ENCODE measurements around the gene SMIM27. TPM values are rescaled to one million over a fixed set of nuclear protein-coding genes. Genes with fewer than 3 reads are reported as not detected.
A peak's percentile ranks its signal among the peaks of the same experiment; 100 is the strongest.

SMIM27 gene
- total RNA-seq, 1 donor from 2014 or later: 13.6 TPM

- Mint-ChIP-seq H3K27me3 (peaks cover 30% of the 10 kb centered on the region), H3K27ac (no peak overlapping the region), H3K36me3 (ENCODE audit: insufficient read depth) (no peaks in the 10 kb centered on the region), H3K4me3 (ENCODE audit: low read depth) (no peak overlapping the region), H3K4me1 (ENCODE audit: low read depth) (peaks cover 7% of the 10 kb centered on the region), H3K9me3 (ENCODE audit: low read depth) (no peaks in the 10 kb centered on the region)
- no peak for TF ChIP-seq CTCF (IDR thresholded peaks at IDR 0.05; ENCODE audit: unreplicated experiment)
- no peak for DNase-seq (ENCODE audit: low spot score, unreplicated experiment)
Observed at GRCh38 chr9:32584784-32585183, 32.7 kb downstream of the SMIM27 start.

- H3K4me1 Mint-ChIP-seq (ENCODE audit: low read depth): no peaks in the 10 kb centered on the region
- TF ChIP-seq CTCF (IDR thresholded peaks at IDR 0.05; ENCODE audit: unreplicated experiment): peak; percentile 9
- no peak overlapping the region for H3K4me3 Mint-ChIP-seq (ENCODE audit: low read depth)
- H3K36me3 Mint-ChIP-seq (ENCODE audit: insufficient read depth): no peaks in the 10 kb centered on the region
- H3K9me3 Mint-ChIP-seq (ENCODE audit: low read depth): no peaks in the 10 kb centered on the region
- H3K27ac Mint-ChIP-seq: no peak overlapping the region
- peaks cover 30% of the 10 kb centered on the region for H3K27me3 Mint-ChIP-seq
- no peak for DNase-seq (ENCODE audit: low spot score, unreplicated experiment)
Observed at GRCh38 chr9:32587901-32588300, 35.8 kb downstream of the SMIM27 start.

- no peak for DNase-seq (ENCODE audit: low spot score, unreplicated experiment)
- no peak overlapping the region for H3K4me3 Mint-ChIP-seq (ENCODE audit: low read depth)
- TF ChIP-seq CTCF (IDR thresholded peaks at IDR 0.05; ENCODE audit: unreplicated experiment): peak; percentile 56
- no peaks in the 10 kb centered on the region for H3K36me3 Mint-ChIP-seq (ENCODE audit: insufficient read depth)
- H3K9me3 Mint-ChIP-seq (ENCODE audit: low read depth): no peaks in the 10 kb centered on the region
- peaks cover 30% of the 10 kb centered on the region for H3K27me3 Mint-ChIP-seq
- no peak overlapping the region for H3K27ac Mint-ChIP-seq
- H3K4me1 Mint-ChIP-seq (ENCODE audit: low read depth): no peaks in the 10 kb centered on the region
Observed at GRCh38 chr9:32589083-32589723, 37.1 kb downstream of the SMIM27 start.

DNA sequence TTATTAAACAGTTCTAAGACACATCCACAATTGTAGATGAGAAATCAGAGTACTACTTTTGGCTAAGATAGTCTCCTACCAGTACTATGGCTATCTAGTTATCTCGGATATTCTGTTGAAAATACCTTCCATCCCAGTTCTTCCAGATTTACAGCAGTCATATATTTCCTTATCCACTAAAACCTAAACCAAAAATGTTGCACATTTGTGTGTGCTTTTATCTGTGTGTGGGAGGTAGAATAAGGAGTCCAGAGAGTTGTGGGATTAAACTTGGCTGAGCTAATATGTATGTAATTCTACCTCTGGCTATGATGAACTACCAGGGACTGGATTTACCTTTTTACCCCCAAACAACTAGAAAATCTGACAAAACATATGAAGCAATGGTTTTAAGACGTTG, 38.3 kb downstream of the SMIM27 start:
- no peaks in the 10 kb centered on the region for H3K36me3 Mint-ChIP-seq (ENCODE audit: insufficient read depth)
- DNase-seq (ENCODE audit: low spot score, unreplicated experiment): no peak
- H3K27ac Mint-ChIP-seq: no peak overlapping the region
- TF ChIP-seq CTCF (IDR thresholded peaks at IDR 0.05; ENCODE audit: unreplicated experiment): no peak
- no peak overlapping the region for H3K4me3 Mint-ChIP-seq (ENCODE audit: low read depth)
- no peaks in the 10 kb centered on the region for H3K4me1 Mint-ChIP-seq (ENCODE audit: low read depth)
- peaks cover 22% of the 10 kb centered on the region for H3K27me3 Mint-ChIP-seq
- H3K9me3 Mint-ChIP-seq (ENCODE audit: low read depth): no peaks in the 10 kb centered on the region

DNA sequence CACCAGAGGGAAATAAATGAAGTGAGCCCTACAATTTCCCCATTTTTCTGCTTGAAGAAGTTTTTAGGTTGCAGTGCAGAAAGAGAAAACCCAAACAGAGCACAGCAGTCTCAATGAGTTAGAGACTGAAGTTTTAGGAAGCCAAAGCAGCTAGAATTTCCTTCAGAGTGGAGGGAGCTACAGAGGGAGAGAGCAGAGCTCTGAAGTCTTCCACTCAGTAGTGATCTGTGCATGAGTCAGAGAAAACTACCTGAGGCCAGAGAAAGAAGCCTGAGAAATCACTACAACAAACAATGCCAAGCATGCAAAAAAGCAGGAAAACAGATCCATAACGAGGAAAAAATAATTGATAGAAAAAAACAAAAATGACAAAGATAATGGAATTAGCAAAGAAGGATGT, 38.8 kb downstream of the SMIM27 start:
- no peak for TF ChIP-seq CTCF (IDR thresholded peaks at IDR 0.05; ENCODE audit: unreplicated experiment)
- Mint-ChIP-seq H3K4me1 (ENCODE audit: low read depth) (no peaks in the 10 kb centered on the region), H3K36me3 (ENCODE audit: insufficient read depth) (no peaks in the 10 kb centered on the region), H3K27me3 (peaks cover 18% of the 10 kb centered on the region), H3K27ac (no peak overlapping the region), H3K9me3 (ENCODE audit: low read depth) (no peaks in the 10 kb centered on the region), H3K4me3 (ENCODE audit: low read depth) (no peak overlapping the region)
- no peak for DNase-seq (ENCODE audit: low spot score, unreplicated experiment)
